ENCODE measurements around the gene TSTD1. TPM values are rescaled to one million over a fixed set of nuclear protein-coding genes. Genes with fewer than 3 reads are reported as not detected.
"Not testable (repeated sequence)": the region's sequence is repeated elsewhere in the genome, so short reads cannot be mapped to it uniquely, and the experiment has no call there.

TSTD1 gene
- total RNA-seq, 1 experiment from 2014 or later: 24.8 TPM

GRCh38 chr1:161069241-161069640, 30.5 kb upstream of the TSTD1 start:
- Histone ChIP-seq H3K4me1 (no peaks in the 10 kb centered on the region), H3K9me3 (no peaks in the 10 kb centered on the region), H3K36me3 (ENCODE audit: control insufficient read depth, insufficient read depth, low read length) (no peaks in the 10 kb centered on the region), H3K4me3 (ENCODE audit: low read depth, low read length) (no peak overlapping the region), H3K27me3 (replicated peaks; ENCODE audit: control insufficient read depth, insufficient read depth, low read length) (no peaks in the 10 kb centered on the region)
- Mint-ChIP-seq H3K27ac (ENCODE audit: unreplicated experiment) (no peak overlapping the region), H3K27me3 (ENCODE audit: insufficient read depth, unreplicated experiment) (peaks cover 3% of the 10 kb centered on the region), H3K9me3 (ENCODE audit: unreplicated experiment) (no peaks in the 10 kb centered on the region), H3K4me1 (ENCODE audit: low read depth, unreplicated experiment) (peaks cover 9% of the 10 kb centered on the region), H3K4me3 (ENCODE audit: unreplicated experiment) (no peak overlapping the region), H3K36me3 (ENCODE audit: insufficient read depth, unreplicated experiment) (peaks cover 4% of the 10 kb centered on the region)
- BruUV-seq (replicated peaks): no TSS peak
- TF ChIP-seq CTCF (IDR thresholded peaks at IDR 0.05; ENCODE audit: insufficient read depth in 1 of 2, low read depth in 1 of 2, low read length in 1 of 2, severe bottlenecking in 1 of 2, unreplicated experiment in 1 of 2): no peak
- no peak for DNase-seq
- CTCF ChIA-PET: no interaction called here
- intact Hi-C loops (cut with micrococcal nuclease; ENCODE audit: unreplicated experiment): no loop called here
- POLR2A ChIA-PET: no interaction called here

GRCh38 chr1:161068306-161069234, 29.8 kb upstream of the TSTD1 start:
- H3K9me3 ChIP-seq: no peaks in the 10 kb centered on the region
- no peaks in the 10 kb centered on the region for H3K4me1 ChIP-seq
- H3K4me3 ChIP-seq (ENCODE audit: low read depth, low read length): no peak overlapping the region
- Mint-ChIP-seq H3K4me1 (ENCODE audit: low read depth, unreplicated experiment) (peaks cover 9% of the 10 kb centered on the region), H3K27ac (ENCODE audit: unreplicated experiment) (no peak overlapping the region), H3K36me3 (ENCODE audit: insufficient read depth, unreplicated experiment) (no peaks in the 10 kb centered on the region), H3K27me3 (ENCODE audit: insufficient read depth, unreplicated experiment) (peaks cover 3% of the 10 kb centered on the region), H3K4me3 (ENCODE audit: unreplicated experiment) (no peak overlapping the region), H3K9me3 (ENCODE audit: unreplicated experiment) (no peaks in the 10 kb centered on the region)
- ChIA-PET CTCF (interaction anchor here (0.5 kb wide), 1 partner anchor 75 kb away, joined by 4 read pairs; no protein-coding TSS in a partner anchor), POLR2A (no interaction called here)
- H3K36me3 ChIP-seq (ENCODE audit: control insufficient read depth, insufficient read depth, low read length): no peaks in the 10 kb centered on the region
- BruUV-seq (replicated peaks): no TSS peak
- no peak for TF ChIP-seq CTCF (IDR thresholded peaks at IDR 0.05; ENCODE audit: insufficient read depth in 1 of 2, low read depth in 1 of 2, low read length in 1 of 2, severe bottlenecking in 1 of 2, unreplicated experiment in 1 of 2)
- no peaks in the 10 kb centered on the region for H3K27me3 ChIP-seq (replicated peaks; ENCODE audit: control insufficient read depth, insufficient read depth, low read length)
- intact Hi-C loops (cut with micrococcal nuclease; ENCODE audit: unreplicated experiment): no loop called here
- no peak for DNase-seq

GRCh38 chr1:161066694-161067093, 27.9 kb upstream of the TSTD1 start:
- Histone ChIP-seq H3K9me3 (no peaks in the 10 kb centered on the region), H3K4me3 (ENCODE audit: low read depth, low read length) (no peak overlapping the region), H3K27me3 (replicated peaks; ENCODE audit: control insufficient read depth, insufficient read depth, low read length) (no peaks in the 10 kb centered on the region), H3K36me3 (ENCODE audit: control insufficient read depth, insufficient read depth, low read length) (no peaks in the 10 kb centered on the region), H3K4me1 (no peaks in the 10 kb centered on the region)
- Mint-ChIP-seq H3K4me3 (ENCODE audit: unreplicated experiment) (no peak overlapping the region), H3K36me3 (ENCODE audit: insufficient read depth, unreplicated experiment) (no peaks in the 10 kb centered on the region), H3K27me3 (ENCODE audit: insufficient read depth, unreplicated experiment) (peaks cover 3% of the 10 kb centered on the region), H3K9me3 (ENCODE audit: unreplicated experiment) (no peaks in the 10 kb centered on the region), H3K4me1 (ENCODE audit: low read depth, unreplicated experiment) (no peaks in the 10 kb centered on the region), H3K27ac (ENCODE audit: unreplicated experiment) (no peak overlapping the region)
- CTCF ChIA-PET: no interaction called here
- POLR2A ChIA-PET: no interaction called here
- DNase-seq: no peak
- BruUV-seq (replicated peaks): no TSS peak
- TF ChIP-seq CTCF (IDR thresholded peaks at IDR 0.05; ENCODE audit: insufficient read depth in 1 of 2, low read depth in 1 of 2, low read length in 1 of 2, severe bottlenecking in 1 of 2, unreplicated experiment in 1 of 2): no peak
- intact Hi-C loops (cut with micrococcal nuclease; ENCODE audit: unreplicated experiment): no loop called here

GRCh38 chr1:161065681-161066080, 26.9 kb upstream of the TSTD1 start:
- H3K27ac Mint-ChIP-seq (ENCODE audit: unreplicated experiment); H3K9me3 Mint-ChIP-seq (ENCODE audit: unreplicated experiment); H3K36me3 Mint-ChIP-seq (ENCODE audit: insufficient read depth, unreplicated experiment); intact Hi-C loops (cut with micrococcal nuclease; ENCODE audit: unreplicated experiment); H3K4me1 Mint-ChIP-seq (ENCODE audit: low read depth, unreplicated experiment); DNase-seq; H3K4me3 ChIP-seq (ENCODE audit: low read depth, low read length); H3K27me3 ChIP-seq (replicated peaks; ENCODE audit: control insufficient read depth, insufficient read depth, low read length); H3K27me3 Mint-ChIP-seq (ENCODE audit: insufficient read depth, unreplicated experiment); CTCF ChIA-PET; POLR2A ChIA-PET; H3K4me1 ChIP-seq; BruUV-seq (replicated peaks); H3K9me3 ChIP-seq; H3K4me3 Mint-ChIP-seq (ENCODE audit: unreplicated experiment); H3K36me3 ChIP-seq (ENCODE audit: control insufficient read depth, insufficient read depth, low read length): not testable (repeated sequence)

- H3K4me3 Mint-ChIP-seq (ENCODE audit: unreplicated experiment); H3K9me3 ChIP-seq; DNase-seq; H3K36me3 Mint-ChIP-seq (ENCODE audit: insufficient read depth, unreplicated experiment); H3K27me3 ChIP-seq (replicated peaks; ENCODE audit: control insufficient read depth, insufficient read depth, low read length); H3K4me1 ChIP-seq; H3K27ac Mint-ChIP-seq (ENCODE audit: unreplicated experiment); H3K4me3 ChIP-seq (ENCODE audit: low read depth, low read length); POLR2A ChIA-PET; H3K9me3 Mint-ChIP-seq (ENCODE audit: unreplicated experiment); H3K27me3 Mint-ChIP-seq (ENCODE audit: insufficient read depth, unreplicated experiment); BruUV-seq (replicated peaks); CTCF ChIA-PET; H3K36me3 ChIP-seq (ENCODE audit: control insufficient read depth, insufficient read depth, low read length); H3K4me1 Mint-ChIP-seq (ENCODE audit: low read depth, unreplicated experiment): not testable (repeated sequence)
- intact Hi-C loops (cut with micrococcal nuclease; ENCODE audit: unreplicated experiment): loop anchor here (5.0 kb wide), 1 partner anchor 33 kb away; the partner anchor contains the start of gene KLHDC9
These were observed 25.2 kb upstream of the TSTD1 start for GRCh38 chr1:161063936-161064335.

All from Caco-2 (cell line).